CD4-positive, alpha-beta T cell (primary cell): ENCODE results near the gene CACNA2D4. TPM values are rescaled to one million over a fixed set of nuclear protein-coding genes. Genes with fewer than 3 reads are reported as not detected.

Experiments used
- ATAC-seq: fragments of 200-7000 bp; cut with Tn5 transposase; one replicate; pipeline ENCODE4 v1.10.0; 2022; ENCODE audit warnings: mild to moderate bottlenecking; ENCODE audit not compliant: poor library complexity
- CTCF ChIA-PET: fragments of 350-600 bp; sonication (Branson Sonifier 250); formaldehyde crosslinking; loops from one replicate; lab custom pipeline; 2021; ENCODE audit warnings: antibody characterized with exemption, inconsistent platforms; lab: Charles Lee
- POLR2A ChIA-PET: fragments of 350-600 bp; sonication (Branson Sonifier 250); formaldehyde crosslinking; loops from one replicate; lab custom pipeline; 2021; ENCODE audit warnings: antibody characterized with exemption, inconsistent platforms; lab: Charles Lee
- DNase-seq, 14 experiments: peaks; one replicate each; pipeline ENCODE4 v3.0.0-alpha.2; 2013 to 2020; ENCODE audit warnings: mixed read lengths in 2 of 14
- H3K27ac ChIP-seq, 2 donors: one replicate each; pipeline versions ENCODE4 v1.5.1 to v1.7.0; 2013; ENCODE audit warnings: low read length in 2 of 2, low read depth in 1 of 2, mild to moderate bottlenecking in 1 of 2
- H3K27me3 ChIP-seq, 2 experiments: 1 replicate in 1 of 2; 2 replicates in 1 of 2; pipeline versions ENCODE4 v1.6.1 to v1.7.0; 2013; ENCODE audit warnings: low read length in 2 of 2, control low read depth in 1 of 2, mild to moderate bottlenecking in 1 of 2, moderate library complexity in 1 of 2; ENCODE audit not compliant: insufficient read depth in 2 of 2, control insufficient read depth in 1 of 2
- H3K36me3 ChIP-seq: one replicate; pipeline ENCODE4 v1.6.1; 2013; ENCODE audit warnings: low read length, control low read depth; ENCODE audit not compliant: insufficient read depth
- H3K4me1 ChIP-seq: one replicate; pipeline ENCODE4 v1.6.1; 2013; ENCODE audit warnings: low read length, control low read depth; ENCODE audit not compliant: insufficient read depth
- H3K4me3 ChIP-seq: one replicate; pipeline ENCODE4 v1.5.1; 2013; ENCODE audit warnings: mild to moderate bottlenecking, low read length, moderate library complexity
- H3K9me3 ChIP-seq, 2 experiments: 1 replicate in 1 of 2; 2 replicates in 1 of 2; pipeline versions ENCODE4 v1.6.1 to v1.7.0; 2013; ENCODE audit warnings: low read length in 2 of 2, mild to moderate bottlenecking in 2 of 2, control low read depth in 1 of 2, moderate library complexity in 1 of 2; ENCODE audit not compliant: control insufficient read depth in 1 of 2, insufficient read depth in 1 of 2
- H3K27ac Mint-ChIP-seq: one replicate; pipeline ENCODE4 v1.8.0; 2020; ENCODE audit warnings: mixed read lengths
- H3K27me3 Mint-ChIP-seq: one replicate; pipeline ENCODE4 v1.8.0; 2021; ENCODE audit warnings: mixed read lengths
- H3K36me3 Mint-ChIP-seq: one replicate; pipeline ENCODE4 v1.8.0; 2021; ENCODE audit warnings: low read depth, mixed read lengths
- H3K4me1 Mint-ChIP-seq: one replicate; pipeline ENCODE4 v1.8.0; 2021; ENCODE audit warnings: low read depth, mixed read lengths
- H3K4me3 Mint-ChIP-seq: one replicate; pipeline ENCODE4 v1.8.0; 2020; ENCODE audit warnings: mild to moderate bottlenecking, mixed read lengths
- H3K9me3 Mint-ChIP-seq: one replicate; pipeline ENCODE4 v1.8.0; 2020; ENCODE audit warnings: mixed read lengths
- CTCF ChIP-seq: fragments of 200-600 bp; IDR thresholded peaks from one replicate; pipeline ENCODE4 v1.8.0; 2022; ENCODE audit warnings: antibody characterized with exemption, mild to moderate bottlenecking
- intact Hi-C, 2 experiments: fragments of 100-400 bp; cut with DNase I in 1 of 2; cut with micrococcal nuclease in 1 of 2; formaldehyde crosslinking; loops; one replicate each; pipeline versions ENCODE4 v1.15.1 to v1.9.0; 2023 to 2025; cut with DNase I, micrococcal nuclease
- total RNA-seq, 174 experiments: library from RNA in 2 of 174; stranded (reverse) in 2 of 174; gene quantifications; one replicate each; pipeline ENCODE4 v1.2.3 and lab custom pipeline; 2021 to 2026

The CACNA2D4 gene
- total RNA-seq, 2 experiments from 2014 or later, result 10.5 to 11.3 TPM

- Histone ChIP-seq H3K27me3 (no peaks in the 10 kb centered on the region), H3K27ac (no peak overlapping the region), H3K36me3 (no peaks in the 10 kb centered on the region), H3K4me3 (no peak overlapping the region), H3K4me1 (peaks cover 6% of the 10 kb centered on the region), H3K9me3 (no peaks in the 10 kb centered on the region)
- intact Hi-C loops, result no loop called here
- Mint-ChIP-seq H3K4me1 (no peaks in the 10 kb centered on the region), H3K9me3 (no peaks in the 10 kb centered on the region), H3K4me3 (no peak overlapping the region), H3K27me3 (peaks cover 18% of the 10 kb centered on the region), H3K27ac (no peak overlapping the region), H3K36me3 (no peaks in the 10 kb centered on the region)
- ChIA-PET CTCF (no interaction called here), POLR2A (no interaction called here)
- ATAC-seq (no peak), DNase-seq (no peak)
- no peak for TF ChIP-seq CTCF
Measured at GRCh38 chr12:1857821-1858220, 60.6 kb downstream of the CACNA2D4 start.

- H3K27me3 ChIP-seq, result no peaks in the 10 kb centered on the region
- no peak overlapping the region for H3K4me3 Mint-ChIP-seq
- DNase-seq (no peak), ATAC-seq (no peak)
- POLR2A ChIA-PET, result no interaction called here
- no peak for TF ChIP-seq CTCF
- no peak overlapping the region for H3K27ac ChIP-seq
- CTCF ChIA-PET, result no interaction called here
- H3K27me3 Mint-ChIP-seq, result peaks cover 14% of the 10 kb centered on the region
- H3K4me1 ChIP-seq, result peaks cover 6% of the 10 kb centered on the region
- H3K4me1 Mint-ChIP-seq, result no peaks in the 10 kb centered on the region
- no peaks in the 10 kb centered on the region for H3K36me3 Mint-ChIP-seq
- no peaks in the 10 kb centered on the region for H3K9me3 Mint-ChIP-seq
- no peaks in the 10 kb centered on the region for H3K9me3 ChIP-seq
- no peak overlapping the region for H3K27ac Mint-ChIP-seq
- no peak overlapping the region for H3K4me3 ChIP-seq
- intact Hi-C loops, result no loop called here
- H3K36me3 ChIP-seq, result no peaks in the 10 kb centered on the region
Measured at GRCh38 chr12:1857086-1857485, 61.4 kb downstream of the CACNA2D4 start.

GRCh38 chr12:1855241-1855640 lies 63.2 kb downstream of the CACNA2D4 start:
- H3K27ac ChIP-seq, result no peak overlapping the region
- peaks cover 6% of the 10 kb centered on the region for H3K4me1 Mint-ChIP-seq
- CTCF ChIA-PET, result no interaction called here
- no peak overlapping the region for H3K4me3 Mint-ChIP-seq
- POLR2A ChIA-PET, result no interaction called here
- peaks cover 6% of the 10 kb centered on the region for H3K4me1 ChIP-seq
- no peak for TF ChIP-seq CTCF
- H3K27ac Mint-ChIP-seq, result no peak overlapping the region
- H3K4me3 ChIP-seq, result no peak overlapping the region
- intact Hi-C loops, result no loop called here
- H3K9me3 ChIP-seq, result no peaks in the 10 kb centered on the region
- H3K36me3 ChIP-seq, result no peaks in the 10 kb centered on the region
- ATAC-seq (no peak), DNase-seq (peak in 1 of 14 experiments; percentile 38)
- H3K9me3 Mint-ChIP-seq, result no peaks in the 10 kb centered on the region
- peaks cover 6% of the 10 kb centered on the region for H3K27me3 Mint-ChIP-seq
- no peaks in the 10 kb centered on the region for H3K27me3 ChIP-seq
- no peaks in the 10 kb centered on the region for H3K36me3 Mint-ChIP-seq
